ENCODE measurements around the gene KCNE3.
A peak's percentile ranks its signal among the peaks of the same experiment; 100 is the strongest.

The KCNE3 gene, protein sequence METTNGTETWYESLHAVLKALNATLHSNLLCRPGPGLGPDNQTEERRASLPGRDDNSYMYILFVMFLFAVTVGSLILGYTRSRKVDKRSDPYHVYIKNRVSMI

DNA sequence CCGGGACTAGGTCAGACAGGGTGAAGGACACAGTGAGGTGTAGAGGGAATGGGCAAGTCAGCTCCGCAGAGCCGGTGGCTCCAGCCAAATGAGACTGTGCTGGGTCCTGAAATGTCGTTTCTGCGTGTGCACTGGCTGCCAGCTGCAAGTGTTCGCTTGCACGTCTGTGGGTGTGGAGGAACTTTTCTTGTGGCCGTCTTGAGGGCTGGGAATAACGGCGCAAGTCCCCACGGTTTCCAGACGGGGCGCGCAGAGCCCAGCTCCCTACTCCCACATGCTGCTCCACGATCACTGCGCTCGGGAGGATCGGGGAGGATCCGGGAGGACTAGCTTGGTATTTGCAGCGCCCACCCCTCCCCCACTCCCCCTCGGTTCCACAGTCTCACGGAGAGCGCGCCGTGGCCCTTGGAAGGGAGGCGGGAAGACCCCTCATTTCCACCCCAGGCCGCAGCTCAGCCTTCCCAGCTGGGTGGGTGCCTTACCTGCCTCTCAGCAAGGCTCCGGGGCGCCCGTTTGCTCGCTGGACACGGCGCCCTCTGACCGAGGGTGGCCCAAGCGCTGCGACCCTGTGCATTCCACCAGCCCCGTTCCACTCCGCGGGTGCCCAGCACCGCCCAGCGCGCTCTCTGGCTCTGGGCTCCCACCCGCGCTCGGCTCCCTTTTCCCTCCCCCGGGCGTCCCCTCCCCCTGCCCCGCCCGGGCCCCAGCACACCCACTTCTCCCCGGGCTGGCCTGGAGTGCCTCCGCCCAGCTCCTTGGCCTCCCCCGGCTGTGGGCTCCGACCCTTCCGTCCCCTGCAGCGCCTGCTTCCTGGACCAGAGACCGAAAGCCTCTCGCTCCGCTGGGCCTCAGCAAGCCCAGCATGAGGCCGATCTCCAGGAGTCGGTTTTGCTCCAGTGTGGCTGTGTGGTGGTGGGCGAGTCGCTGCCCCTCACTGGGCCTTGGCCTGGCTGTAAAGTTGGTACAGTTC, at the start of gene KCNE3:
KCNE3 (minus strand) TSS at position 634 of the 970 bp plus-strand sequence. CDS start 9,986 bp downstream, outside the sequence.
- no peak for DNase-seq

DNA sequence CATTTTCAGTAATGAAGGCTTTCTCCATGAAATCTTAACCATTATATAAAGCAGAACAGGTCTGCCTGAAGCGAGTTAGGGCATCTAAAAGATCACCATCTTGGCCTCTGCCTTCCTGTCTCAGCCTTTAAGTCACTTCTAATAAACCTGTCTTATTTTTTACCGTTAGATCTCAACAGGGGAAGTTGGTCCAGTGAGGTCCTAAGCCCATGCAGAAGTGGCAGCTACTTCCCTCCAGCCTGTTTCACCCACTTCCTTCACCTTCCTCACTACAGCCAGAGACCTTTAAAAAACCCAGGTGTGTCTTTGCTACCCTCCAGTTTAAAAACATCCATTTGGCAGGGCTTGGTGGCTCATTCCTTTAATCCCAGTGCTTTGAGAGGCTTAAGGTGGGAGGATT, 40.2 kb upstream of the KCNE3 start:
- DNase-seq: no peak

DNA sequence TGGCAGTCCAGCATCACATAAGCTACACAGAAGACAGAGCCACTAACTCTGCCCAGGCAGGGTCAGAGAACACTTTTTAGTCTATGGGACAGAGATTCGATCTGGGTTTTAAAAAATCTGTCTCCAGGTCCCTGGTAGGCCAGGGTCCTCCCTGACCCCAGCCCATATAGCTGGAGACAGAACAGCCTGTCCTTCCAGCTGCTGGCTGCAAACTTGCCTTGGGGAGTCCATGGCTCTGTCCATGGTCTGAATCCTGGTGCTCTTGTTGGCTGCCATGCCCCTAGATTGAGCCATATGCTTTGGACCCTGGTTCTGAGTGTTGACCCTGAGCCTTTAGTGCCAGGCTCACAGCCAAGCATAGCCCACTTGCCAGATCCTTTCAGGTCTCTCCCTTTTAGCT, 39.5 kb upstream of the KCNE3 start:
- no peak for DNase-seq

DNA sequence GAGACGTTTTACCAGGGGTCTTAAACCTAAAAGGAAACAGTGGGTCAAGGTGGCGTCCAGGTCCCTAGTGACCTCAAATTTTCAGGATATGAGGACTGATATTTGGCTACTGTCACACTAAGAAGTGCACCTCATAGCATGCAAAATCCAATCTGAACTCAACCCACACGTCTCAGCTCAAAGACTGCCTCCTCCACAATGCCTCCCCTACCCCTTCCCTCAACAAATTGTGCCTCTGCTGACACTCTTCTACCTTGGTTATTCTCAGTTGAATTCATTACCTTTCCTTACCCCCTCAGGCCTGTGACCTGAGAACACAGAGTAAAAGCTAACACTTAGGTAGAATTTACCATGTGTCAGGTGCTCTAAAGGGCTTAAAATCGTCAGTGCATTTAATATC, 38.6 kb upstream of the KCNE3 start:
- no peak for DNase-seq

DNA sequence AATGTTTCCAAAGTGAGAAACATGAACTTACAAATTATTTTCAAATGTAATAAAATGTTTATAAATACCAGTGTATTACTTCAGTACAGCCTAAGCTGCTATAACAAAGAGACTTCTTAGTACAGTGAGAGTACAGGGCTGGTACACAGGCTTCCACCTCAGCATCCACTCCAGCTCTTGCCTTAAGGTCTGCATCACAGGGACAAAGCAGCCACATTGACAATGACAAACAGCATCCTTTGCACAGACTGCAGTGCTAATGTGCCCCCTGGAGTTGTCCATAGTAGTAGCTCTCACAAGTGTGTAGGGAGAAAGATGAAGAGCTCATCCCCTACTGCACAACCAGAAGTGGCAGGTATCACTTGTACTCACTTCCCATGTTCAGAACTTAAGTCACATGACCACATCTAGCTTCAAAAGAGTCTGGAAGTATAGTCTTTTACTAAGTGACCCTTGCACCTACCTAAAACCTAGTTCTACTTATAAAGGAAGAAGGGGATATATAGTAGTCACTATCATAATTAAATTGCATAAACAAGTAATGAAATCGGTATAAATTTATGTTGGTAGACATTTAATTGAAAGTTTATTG, 36.8 kb upstream of the KCNE3 start:
- DNase-seq: no peak

DNA sequence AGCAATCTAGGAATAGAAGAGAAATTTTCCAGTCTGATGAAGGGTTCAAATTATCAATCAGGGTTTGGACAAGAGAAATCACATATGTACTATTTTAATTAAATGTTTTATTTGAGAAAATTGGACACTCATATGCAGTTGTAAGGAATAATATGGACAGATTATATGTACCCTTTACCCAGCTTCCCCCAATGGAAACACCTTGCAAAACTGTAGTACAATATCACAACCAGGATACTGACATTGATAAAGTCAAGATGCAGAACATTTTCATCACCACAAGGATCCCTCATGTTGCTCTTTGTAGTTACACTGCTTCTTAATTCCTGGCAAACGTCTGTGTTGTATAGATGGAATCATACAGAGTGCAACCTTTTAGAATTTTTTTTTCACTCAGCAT, 27.6 kb upstream of the KCNE3 start:
- no peak for DNase-seq

DNA sequence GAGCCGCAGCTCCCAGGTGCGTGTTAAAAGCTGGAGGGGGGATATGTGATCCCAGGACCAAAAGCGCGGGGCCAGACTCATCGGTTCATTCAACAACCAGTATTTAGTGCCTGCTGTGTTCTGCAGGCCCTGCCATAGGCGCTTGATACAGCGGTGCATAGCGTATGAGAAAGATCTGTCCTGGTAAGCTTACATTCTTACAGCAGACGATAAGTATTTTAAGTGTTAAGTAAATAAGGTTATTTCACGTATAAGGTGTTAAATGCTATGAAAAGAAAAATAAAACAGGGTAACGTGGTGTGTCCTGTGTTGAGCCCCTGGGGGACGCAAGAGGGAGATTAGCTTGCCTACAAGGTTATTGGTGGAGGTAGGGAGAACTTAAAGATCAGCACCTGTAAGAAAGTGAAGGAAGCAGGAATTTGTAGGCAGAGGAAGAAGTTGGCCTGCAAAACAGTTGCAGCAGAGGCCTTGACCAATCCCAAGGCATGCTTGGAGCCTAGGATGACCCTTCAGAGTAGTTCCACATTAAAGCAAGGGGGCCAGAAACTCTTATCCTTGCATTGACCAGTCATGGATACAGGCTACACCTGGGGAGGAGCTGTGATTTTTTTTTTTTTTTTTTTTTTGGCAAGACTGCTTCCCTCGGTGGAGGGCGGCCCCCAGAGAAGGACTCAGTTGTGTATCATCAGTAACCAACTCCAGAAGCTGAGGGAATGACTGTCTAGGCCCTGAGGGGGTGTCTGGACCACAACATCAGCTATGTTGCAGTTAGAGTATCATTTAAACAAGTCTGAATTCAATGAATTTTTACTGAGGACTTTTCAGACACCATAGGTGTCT, 26.7 kb upstream of the KCNE3 start:
- DNase-seq: no peak

DNA sequence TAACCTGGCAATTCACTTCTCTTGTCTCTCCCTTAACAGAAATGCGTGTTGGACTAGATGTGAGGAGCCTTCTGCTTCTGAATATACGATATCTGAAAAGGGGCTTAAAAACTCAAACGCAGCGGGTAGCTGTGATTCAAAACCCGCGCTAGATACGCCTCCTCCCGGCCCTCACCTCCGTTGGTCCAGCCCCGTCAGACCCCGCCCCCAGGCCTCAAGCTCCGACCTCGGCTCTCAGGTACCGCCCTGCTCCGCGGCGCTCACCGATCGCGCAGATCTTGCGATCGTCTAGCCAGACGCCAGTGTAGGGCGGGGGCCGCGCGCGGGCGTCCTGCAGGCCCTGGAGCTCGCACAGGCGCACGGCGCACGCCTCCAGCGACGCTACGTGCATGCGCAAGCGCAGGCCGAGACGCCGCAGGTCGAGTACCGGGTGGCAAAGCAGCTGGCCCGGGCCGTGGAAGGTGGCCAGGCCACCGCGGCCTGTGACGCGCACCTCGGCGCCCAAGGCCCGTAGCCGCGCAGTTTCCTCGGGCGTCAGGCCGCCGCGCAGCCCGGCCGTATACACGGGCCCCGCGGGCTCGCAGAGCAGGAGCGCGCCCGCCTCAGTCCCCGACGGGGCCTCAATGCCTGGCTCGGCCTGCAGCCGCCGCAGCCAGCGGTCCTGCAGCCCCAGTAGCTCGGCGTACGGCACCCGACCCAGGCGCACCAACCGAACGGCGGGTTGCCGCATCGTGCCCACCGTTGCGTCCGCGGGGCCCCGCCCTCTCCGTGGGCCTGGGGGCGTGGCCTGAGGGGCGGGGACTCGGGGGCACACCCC, 25.8 kb upstream of the KCNE3 start, which contains the start of gene LIPT2:
LIPT2 (minus strand) TSS at position 751 of the 817 bp plus-strand sequence; CDS start at position 730, 21 bp downstream.
- DNase-seq: peak; percentile 95 to 98 (median 96)

DNA sequence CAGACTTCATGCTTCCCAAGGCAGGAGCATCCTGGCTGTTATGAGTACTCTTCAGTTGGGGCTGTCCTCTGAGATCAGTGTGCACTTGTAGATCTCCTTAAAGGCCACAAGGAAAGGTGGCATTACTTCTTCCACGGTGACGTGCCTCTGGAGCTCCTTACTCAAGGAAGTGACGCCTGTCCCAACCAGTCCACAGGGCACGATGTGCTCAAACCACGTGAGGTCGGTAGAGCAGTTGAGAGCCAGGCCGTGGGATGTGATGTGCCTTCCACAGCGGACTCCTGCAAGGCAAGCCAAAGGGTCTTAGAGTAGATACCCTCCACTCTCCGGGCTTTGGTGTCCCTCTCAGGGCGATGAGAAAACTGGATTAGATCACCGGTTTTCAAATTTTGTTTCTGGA, 24.7 kb upstream of the KCNE3 start:
- no peak for DNase-seq

DNA sequence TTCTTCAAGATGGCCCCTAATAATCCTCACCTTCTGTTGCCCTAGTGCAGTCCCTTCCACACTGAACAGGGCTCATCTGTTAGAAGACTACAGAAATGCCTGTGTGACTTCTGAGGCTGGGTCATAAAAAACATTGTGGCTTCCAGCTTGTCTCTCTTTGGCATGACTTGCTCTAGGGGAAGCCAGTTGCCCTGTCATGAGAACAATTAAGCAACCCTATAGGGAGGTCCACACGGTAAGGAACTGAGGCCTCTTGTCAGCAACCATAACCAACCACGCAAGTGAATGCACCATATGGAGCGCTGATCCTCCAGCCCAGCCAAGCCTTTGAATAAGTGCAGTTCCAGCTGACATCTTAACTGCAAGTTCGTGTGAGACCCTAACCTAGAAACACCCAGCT, 23.6 kb upstream of the KCNE3 start:
- no peak for DNase-seq

DNA sequence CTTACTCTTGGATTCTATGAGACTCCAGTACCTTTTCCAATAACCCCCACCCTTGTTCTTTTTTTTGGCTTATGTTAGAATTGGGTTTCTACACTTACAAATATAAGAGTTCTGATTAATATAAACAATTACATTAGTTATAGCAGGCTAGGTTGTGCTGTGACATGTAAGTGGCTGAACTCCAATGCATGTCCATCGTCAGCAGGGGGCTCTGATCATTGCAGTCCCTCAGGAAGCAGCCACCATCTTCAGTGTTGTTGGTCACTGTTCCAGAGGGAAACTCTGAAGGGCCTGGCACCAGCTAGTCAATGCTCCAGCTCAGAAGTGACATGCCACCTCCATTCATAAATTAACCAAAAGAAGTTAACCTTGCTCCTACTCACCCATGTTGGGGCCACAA, 20.5 kb upstream of the KCNE3 start:
- no peak for DNase-seq

DNA sequence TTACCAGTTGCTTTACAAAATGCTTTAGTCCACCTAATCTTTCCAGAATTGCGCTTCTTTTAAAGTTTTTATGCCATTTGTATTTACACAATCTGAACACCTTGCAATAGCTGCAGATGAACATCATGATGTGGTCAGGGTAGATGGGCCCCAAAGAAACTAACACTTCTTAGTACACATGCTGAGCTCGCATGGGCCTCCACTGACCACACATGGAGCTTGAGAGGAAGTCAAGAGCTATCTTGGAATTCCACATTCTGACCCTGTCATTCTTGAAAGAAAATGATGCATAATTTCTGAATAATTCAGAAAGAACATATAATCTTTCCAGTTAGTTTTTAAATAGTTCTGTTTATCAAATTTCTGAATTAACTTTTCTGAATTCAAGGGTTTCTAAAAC, 18.5 kb upstream of the KCNE3 start:
- DNase-seq: no peak

DNA sequence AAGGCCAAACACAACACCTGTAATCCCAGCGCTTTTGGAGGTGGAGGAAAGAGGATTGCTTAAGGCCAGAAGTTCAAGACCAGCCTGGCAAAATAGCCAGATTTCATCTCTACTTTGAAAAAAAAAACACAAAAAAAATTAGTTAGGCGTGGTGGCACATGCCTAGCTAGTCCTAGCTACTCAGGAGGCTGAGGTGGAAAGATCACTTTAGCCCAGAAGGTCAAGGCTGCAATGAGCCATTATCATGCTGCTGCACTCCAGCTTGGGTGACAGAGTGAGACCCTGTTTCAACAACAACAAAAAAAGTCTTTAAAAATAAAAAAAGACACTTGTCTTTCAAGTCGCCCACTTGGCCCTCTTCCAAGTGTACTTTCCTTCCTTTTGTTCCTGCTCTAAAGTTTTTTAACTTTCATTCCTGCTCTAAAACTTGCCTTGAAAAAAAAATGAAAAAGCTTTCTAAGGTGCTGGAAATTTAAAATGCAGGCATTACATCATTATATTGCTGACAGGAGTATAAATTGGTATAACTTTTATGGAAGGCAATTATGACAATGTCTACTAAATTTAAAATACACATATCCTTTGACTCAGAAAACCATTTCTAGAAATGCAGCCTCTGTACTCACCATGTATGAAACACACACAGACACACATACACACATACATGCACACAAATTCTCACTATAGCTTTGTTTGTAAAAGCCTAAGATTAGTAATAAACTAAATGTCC, 13.5 kb upstream of the KCNE3 start:
- DNase-seq: no peak

DNA sequence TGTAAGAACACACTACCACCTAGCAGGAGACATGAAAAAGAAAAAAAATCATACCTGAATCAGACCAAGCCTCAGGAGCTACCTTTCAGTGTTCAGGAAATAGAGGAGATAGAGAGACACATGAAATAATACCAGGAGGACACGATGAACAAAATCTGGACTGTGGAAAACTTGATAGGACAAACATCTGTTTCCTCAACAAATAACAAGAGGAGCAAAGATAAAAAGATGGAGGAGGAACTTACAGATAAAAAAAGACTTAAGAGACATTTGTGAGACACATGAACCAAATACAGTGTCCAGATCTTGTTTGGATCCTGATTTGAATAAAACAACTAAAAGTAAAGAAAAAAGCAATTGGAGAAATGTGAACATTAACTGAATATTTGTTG, 12.4 kb upstream of the KCNE3 start:
- DNase-seq: no peak

DNA sequence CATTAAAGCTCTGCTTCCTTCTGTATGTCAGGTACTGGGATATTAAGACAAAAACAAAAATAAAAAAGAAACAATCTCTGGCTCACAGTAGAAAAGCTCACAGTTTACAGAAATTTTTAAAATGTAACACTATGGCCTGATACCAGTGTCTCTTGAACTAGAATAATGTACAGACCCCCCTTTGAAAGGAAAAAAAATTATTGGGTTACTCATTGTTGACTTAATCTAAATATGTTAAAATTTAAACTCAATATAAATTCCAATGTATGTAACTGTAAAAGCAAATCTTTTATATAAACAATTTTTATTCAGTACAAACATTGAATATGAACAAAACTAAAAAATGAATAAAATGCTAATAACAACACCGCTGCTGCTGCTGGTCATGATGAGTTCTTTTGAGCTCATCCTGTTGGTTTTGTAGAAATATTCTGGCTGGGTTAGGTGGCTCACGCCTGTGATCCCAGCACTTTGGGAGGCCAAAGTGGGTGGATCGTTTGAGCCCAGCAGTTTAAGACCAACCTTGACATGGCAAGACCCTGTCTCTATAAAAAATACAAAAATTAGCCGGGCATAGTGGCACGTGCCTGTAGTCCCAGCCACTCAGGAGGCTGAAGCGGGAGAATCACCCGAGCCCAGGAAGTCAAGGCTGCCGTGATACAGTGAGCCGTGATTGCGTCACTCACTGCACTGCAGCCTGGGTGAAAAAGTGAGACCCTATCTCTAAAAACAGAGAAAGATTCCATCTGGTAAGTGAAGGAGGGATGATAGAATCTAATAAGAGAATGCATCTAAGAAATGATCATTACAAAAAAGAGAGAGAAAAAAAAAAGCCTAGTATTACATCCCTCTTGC, 11.8 kb upstream of the KCNE3 start:
- DNase-seq: no peak

DNA sequence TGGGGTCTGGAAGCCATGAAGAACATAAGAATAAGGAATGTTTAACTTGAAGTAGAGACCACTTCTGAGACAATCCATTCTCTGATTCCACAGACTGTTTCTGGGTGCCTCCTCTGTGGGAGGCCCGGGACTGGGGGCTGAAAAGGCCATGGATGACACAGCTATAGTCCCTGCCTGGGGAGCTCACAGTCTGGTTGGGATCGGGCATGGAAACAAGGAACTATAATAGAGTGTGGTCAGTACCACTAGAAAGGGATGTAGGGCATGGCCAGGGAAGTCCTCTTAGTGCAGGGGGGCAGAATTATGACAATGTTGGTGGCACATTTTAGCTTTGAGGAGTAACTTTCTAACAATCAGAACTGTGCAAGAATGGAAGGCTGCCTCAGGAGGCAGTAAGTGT, 9.2 kb upstream of the KCNE3 start:
- DNase-seq: no peak

DNA sequence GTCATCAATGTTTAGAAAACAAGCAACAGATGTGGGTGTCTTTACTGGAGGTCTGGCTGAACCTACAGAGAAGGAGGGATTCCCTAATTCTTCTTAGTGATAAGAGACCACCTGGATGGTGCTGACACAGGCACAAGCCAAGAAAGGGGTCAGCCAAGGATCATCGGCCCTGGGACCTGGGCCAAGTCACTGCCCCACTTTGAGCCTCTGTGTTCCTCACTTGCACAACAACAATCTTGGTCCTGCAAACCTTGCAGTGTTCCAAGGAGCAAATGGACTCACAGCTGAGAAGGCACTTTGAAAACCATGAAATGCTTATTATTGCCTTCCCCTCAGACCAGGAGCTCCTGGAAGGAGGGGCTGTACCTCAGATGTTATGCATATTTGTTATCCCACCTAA, 7.0 kb upstream of the KCNE3 start:
- DNase-seq: no peak

DNA sequence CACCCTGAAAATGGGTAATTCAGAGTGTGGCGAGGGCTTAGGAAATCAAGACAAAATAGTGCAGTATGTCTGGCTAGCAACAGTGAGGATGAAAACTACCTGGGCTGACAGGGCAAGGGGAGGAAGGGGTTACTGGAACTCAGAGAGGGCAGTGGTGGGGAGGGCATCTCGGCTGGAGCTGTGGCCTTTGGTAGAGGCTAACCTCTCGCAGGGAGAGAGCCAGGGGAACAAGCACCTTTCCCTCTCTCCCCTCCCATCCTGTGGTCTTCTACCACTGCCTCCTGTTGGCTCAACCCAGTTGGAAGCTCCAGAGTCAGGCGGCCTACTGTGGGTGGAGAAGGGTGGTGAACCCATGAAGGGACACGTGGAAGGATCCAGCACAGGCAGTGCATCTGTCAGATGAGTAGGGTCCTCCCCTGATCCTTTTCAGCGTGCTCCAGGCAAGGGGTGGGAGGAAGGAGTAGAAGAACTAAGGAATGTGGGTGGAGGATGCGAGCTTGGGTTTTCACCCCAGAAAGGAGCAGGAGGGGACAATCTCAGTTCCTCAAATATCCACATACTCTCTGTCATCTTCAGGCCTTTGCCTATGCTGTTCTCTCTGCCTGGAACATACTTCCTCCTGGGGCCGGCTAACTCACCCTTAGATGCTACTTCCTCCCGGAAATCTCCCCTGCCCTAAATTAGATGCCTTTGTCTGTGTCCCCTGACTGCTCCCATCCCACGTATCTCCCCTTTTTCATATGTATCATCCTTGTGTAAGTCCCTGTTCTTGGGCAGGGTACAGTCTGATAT, 6.2 kb upstream of the KCNE3 start:
- no peak for DNase-seq

DNA sequence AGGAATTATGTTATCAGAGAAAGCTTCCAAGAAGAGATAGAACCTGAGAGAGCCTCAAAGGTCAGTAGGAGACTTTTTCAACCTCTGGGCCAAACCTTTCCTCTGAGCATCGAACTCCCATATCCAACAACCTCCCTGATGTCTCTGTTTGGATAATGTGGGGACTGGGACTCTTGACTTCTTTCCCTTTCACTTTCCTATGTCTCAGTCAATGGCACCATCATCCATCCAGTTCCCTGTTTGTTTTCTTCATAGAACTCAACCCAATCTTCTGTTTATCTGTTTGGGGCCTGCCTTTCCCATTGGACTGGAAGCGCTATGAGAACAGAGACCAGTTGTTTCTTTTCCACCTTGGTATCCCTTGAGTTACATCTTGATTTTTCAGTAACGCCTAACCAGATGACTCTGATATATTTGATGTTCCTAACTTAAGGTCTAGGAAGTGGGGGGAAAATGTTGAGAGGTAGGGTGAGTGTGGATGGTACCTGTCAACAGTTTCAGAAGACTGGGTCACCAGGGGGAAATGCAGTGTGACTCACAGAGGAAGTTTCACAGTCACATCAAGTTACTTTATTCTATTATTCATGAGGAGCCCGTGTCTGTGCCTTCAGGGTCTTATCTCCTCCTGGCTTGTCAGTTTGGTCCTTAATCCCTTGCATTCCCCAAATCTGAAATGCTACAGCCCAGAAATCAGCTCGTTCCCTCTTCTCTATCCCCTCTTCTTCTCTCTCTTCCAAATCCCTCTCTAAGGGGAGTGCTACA, 4.5 kb upstream of the KCNE3 start:
- no peak for DNase-seq
